ENCODE measurements around the gene FHIT.
A peak's percentile ranks its signal among the peaks of the same experiment; 100 is the strongest.

Gene FHIT

GRCh38 chr3:59717679-59718205, 1533.5 kb downstream of the FHIT start:
- DNase-seq: no peak

DNA sequence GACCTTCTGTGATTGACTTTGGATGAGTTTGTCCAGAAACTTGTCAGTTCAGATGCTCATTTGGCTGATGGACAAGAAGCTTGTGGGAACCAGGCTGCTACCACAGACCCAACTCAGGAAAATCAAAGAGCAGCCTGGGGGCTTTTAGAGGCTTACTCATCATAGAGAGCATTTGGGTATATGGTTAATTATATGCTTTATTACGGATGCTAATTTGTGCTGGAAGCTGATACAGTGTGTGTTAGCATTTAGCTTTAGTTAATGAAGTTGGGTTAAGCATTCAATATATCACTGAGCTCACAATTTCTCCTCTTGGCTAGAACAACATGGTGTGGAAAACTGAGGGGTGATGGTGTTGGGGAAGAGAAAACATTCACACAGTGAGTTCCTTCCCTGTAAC, 1537.2 kb downstream of the FHIT start:
- no peak for DNase-seq

DNA sequence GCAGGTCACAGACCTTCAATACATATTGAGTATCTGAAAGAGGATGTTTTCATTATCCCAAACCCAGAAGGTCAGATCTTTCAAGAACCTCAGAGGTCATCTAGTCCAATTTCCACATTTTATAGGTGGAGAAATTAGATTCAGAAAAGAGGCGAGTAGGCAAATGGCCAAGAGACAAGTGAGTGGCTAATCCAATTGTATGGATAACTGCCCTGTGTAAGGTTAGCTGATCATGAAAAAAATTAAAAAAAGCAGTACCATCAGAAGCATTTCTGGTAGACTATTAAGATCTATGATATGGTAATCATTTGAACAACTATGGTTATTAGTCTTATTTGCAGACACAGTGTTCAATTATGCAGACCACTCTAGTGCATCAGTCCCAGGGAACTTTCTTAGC, 1540.7 kb downstream of the FHIT start:
- DNase-seq: no peak

- peak; percentile 9 for DNase-seq
Measured at GRCh38 chr3:59709702-59710553, 1541.3 kb downstream of the FHIT start.

DNA sequence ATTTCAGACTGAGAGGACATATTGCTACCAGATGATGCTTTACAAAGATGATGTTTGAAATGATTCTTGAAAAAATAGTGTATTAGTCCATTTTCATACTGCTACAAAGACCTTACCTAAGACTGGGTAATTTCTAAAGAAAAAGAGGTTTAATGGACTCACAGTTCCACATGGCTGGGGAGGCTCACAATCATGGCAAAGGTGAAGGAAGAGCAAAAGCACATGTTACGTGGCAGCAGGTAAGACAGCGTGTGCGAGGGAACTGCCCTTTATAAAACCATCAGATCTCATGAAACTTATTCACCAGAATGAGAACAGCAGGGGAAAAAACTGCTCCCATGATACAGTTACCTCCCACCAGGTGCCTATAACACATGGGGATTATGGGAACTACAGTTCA, 1543.0 kb downstream of the FHIT start:
- no peak for DNase-seq

DNA sequence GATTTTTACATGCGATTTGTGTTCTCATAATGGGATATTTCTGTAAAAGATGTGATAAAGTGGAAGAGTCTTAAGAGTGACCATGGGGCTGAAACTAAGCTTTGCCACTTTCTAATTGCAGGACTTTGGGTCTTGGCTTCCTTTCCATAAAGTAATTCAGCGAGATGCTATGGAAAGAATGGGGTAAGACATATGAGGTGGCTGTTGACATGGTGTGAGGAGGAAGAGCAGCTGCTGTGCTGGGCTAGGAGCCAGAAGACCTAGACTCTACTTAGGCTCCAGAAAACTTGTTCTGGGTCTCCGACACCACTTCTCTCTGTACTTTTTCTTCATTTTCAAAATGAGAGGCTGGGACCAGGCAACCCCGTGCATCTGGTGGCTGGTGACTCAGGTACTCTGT, 1547.0 kb downstream of the FHIT start:
- DNase-seq: no peak

GRCh38 chr3:59699648-59700320, 1551.5 kb downstream of the FHIT start:
- DNase-seq: no peak

All from central memory CD4-positive, alpha-beta T cell (primary cell).